ENCODE results near the gene ICA1L.

- TF ChIP-seq, protein P1, sequence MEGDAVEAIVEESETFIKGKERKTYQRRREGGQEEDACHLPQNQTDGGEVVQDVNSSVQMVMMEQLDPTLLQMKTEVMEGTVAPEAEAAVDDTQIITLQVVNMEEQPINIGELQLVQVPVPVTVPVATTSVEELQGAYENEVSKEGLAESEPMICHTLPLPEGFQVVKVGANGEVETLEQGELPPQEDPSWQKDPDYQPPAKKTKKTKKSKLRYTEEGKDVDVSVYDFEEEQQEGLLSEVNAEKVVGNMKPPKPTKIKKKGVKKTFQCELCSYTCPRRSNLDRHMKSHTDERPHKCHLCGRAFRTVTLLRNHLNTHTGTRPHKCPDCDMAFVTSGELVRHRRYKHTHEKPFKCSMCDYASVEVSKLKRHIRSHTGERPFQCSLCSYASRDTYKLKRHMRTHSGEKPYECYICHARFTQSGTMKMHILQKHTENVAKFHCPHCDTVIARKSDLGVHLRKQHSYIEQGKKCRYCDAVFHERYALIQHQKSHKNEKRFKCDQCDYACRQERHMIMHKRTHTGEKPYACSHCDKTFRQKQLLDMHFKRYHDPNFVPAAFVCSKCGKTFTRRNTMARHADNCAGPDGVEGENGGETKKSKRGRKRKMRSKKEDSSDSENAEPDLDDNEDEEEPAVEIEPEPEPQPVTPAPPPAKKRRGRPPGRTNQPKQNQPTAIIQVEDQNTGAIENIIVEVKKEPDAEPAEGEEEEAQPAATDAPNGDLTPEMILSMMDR (IDR thresholded peaks at IDR 0.05; ENCODE audit: low read depth, low read length), result no peak
- TF ChIP-seq EZH2phosphoT487 (IDR thresholded peaks at IDR 0.05; ENCODE audit: low read depth), result no peak
These were observed 84.7 kb downstream of the ICA1L start for GRCh38 chr2:202786842-202787241.
